Astrocyte (in vitro differentiated cells and primary cell): ENCODE results near the gene C9orf50.

Experiments used
- CTCF ChIP-seq: IDR thresholded peaks from 2 replicates; pipeline ENCODE4 v1.5.1; 2011; ENCODE audit warnings: low read depth, mild to moderate bottlenecking, inconsistent platforms, low read length, moderate library complexity; ENCODE audit not compliant: insufficient read depth
- EZH2 ChIP-seq: IDR thresholded peaks from 2 replicates; pipeline ENCODE4 v1.6.1; 2012; ENCODE audit warnings: mild to moderate bottlenecking, low read length, inconsistent platforms; ENCODE audit not compliant: insufficient read depth

- TF ChIP-seq CTCF (no peak), EZH2 (no peak)
Measured at GRCh38 chr9:129637102-129637501, 16.2 kb upstream of the C9orf50 start.
